B cell (primary cell): ENCODE data around the gene MGAT4C. TPM values are rescaled to one million over a fixed set of nuclear protein-coding genes. Genes with fewer than 3 reads are reported as not detected.

Source experiments
- ATAC-seq: fragments of 200-7000 bp; cut with Tn5 transposase; one replicate; pipeline ENCODE4 v1.10.0; 2021; ENCODE audit warnings: low read depth, mild to moderate bottlenecking, moderate number of reproducible peaks, moderate library complexity
- CTCF ChIA-PET: fragments of 350-600 bp; sonication (Branson Sonifier 250); formaldehyde crosslinking; loops from one replicate; lab custom pipeline; 2021; ENCODE audit warnings: antibody characterized with exemption, inconsistent platforms; lab: Charles Lee
- POLR2A ChIA-PET: fragments of 350-600 bp; sonication (Branson Sonifier 250); formaldehyde crosslinking; loops from one replicate; lab custom pipeline; 2021; ENCODE audit warnings: antibody characterized with exemption; lab: Charles Lee
- DNase-seq: peaks from one replicate; pipeline ENCODE4 v3.0.0; 2013
- H2AFZ ChIP-seq: 2 replicates; pipeline ENCODE4 v1.6.1; 2012; ENCODE audit warnings: mild to moderate bottlenecking, low read depth, low read length; ENCODE audit not compliant: insufficient read depth, poor library complexity, severe bottlenecking
- H3K27ac ChIP-seq, 2 donors: 1 replicate in 1 of 2; 2 replicates in 1 of 2; pipeline ENCODE4 v1.5.1; 2012 to 2013; ENCODE audit warnings: low read length in 2 of 2, mild to moderate bottlenecking in 2 of 2, moderate library complexity in 1 of 2
- H3K27me3 ChIP-seq, 4 experiments: fragments of 200-600 bp in 1 of 4; sonication (generic) in 1 of 4; replicated peaks in 1 of 4; 1 replicate in 2 of 4; 2 replicates in 2 of 4; pipeline versions ENCODE4 v1.6.1 to v1.7.0; 2013 to 2016; ENCODE audit warnings: low read length in 3 of 4, mild to moderate bottlenecking in 2 of 4, mixed read lengths in 1 of 4, moderate library complexity in 1 of 4; ENCODE audit not compliant: insufficient read depth in 4 of 4, control insufficient read depth in 3 of 4; ENCODE audit errors: control extremely low read depth in 1 of 4
- H3K36me3 ChIP-seq, 2 experiments: replicated peaks in 1 of 2; 1 replicate in 1 of 2; 2 replicates in 1 of 2; pipeline versions ENCODE4 v1.6.1 to v1.7.1; 2013; ENCODE audit warnings: low read length in 1 of 2; ENCODE audit not compliant: insufficient read depth in 2 of 2, control insufficient read depth in 1 of 2; ENCODE audit errors: control extremely low read depth in 1 of 2, extremely low read depth in 1 of 2
- H3K4me1 ChIP-seq, 2 donors: fragments of 200-600 bp in 1 of 2; sonication (generic) in 1 of 2; 1 replicate in 1 of 2; 2 replicates in 1 of 2; pipeline versions ENCODE4 v1.5.1 to v1.6.1; 2013 to 2017; ENCODE audit warnings: low read length in 2 of 2; ENCODE audit not compliant: control insufficient read depth in 2 of 2, insufficient read depth in 2 of 2
- H3K4me2 ChIP-seq: replicated peaks from 2 replicates; pipeline ENCODE3; 2012; ENCODE audit warnings: mild to moderate bottlenecking, low read depth, low read length; ENCODE audit not compliant: poor library complexity, severe bottlenecking
- H3K4me3 ChIP-seq, 5 experiments: fragments of 200-600 bp in 1 of 5; sonication (generic) in 1 of 5; 1 replicate in 3 of 5; 2 replicates in 2 of 5; pipeline versions ENCODE4 v1.5.1 to v1.7.0; 2011 to 2016; ENCODE audit warnings: low read length in 4 of 5, mild to moderate bottlenecking in 4 of 5, low read depth in 2 of 5, control low read depth in 1 of 5, moderate library complexity in 1 of 5; ENCODE audit not compliant: insufficient read depth in 1 of 5; ENCODE audit errors: control extremely low read depth in 1 of 5, extremely low read depth in 1 of 5
- H3K79me2 ChIP-seq: fragments of 200-600 bp; sonication (generic); one replicate; pipeline ENCODE4 v1.6.0; 2016; ENCODE audit warnings: low read length; ENCODE audit not compliant: control insufficient read depth, insufficient read depth
- H3K9ac ChIP-seq: fragments of 200-600 bp; sonication (generic); 2 replicates; pipeline ENCODE4 v1.6.1; 2017; ENCODE audit warnings: mild to moderate bottlenecking, low read length, moderate library complexity
- H3K9me3 ChIP-seq, 3 donors: one replicate each; pipeline versions ENCODE4 v1.6.1 to v1.7.1; 2013; ENCODE audit warnings: low read length in 2 of 3; ENCODE audit not compliant: control insufficient read depth in 2 of 3, insufficient read depth in 1 of 3; ENCODE audit errors: control extremely low read depth in 1 of 3
- H4K20me1 ChIP-seq: 2 replicates; pipeline ENCODE4 v1.6.0; 2012; ENCODE audit warnings: mild to moderate bottlenecking, low read length; ENCODE audit not compliant: insufficient read depth, control insufficient read depth, poor library complexity, severe bottlenecking
- H3K27ac Mint-ChIP-seq: one replicate; pipeline ENCODE4 v1.8.0; 2021; ENCODE audit warnings: mixed read lengths
- H3K27me3 Mint-ChIP-seq: one replicate; pipeline ENCODE4 v1.8.0; 2021; ENCODE audit warnings: mixed read lengths
- H3K4me1 Mint-ChIP-seq: one replicate; pipeline ENCODE4 v1.8.0; 2021; ENCODE audit warnings: mixed read lengths
- H3K4me3 Mint-ChIP-seq: one replicate; pipeline ENCODE4 v1.8.0; 2021; ENCODE audit warnings: mixed read lengths
- H3K9me3 Mint-ChIP-seq: one replicate; pipeline ENCODE4 v1.8.0; 2022; ENCODE audit warnings: mixed read lengths; ENCODE audit not compliant: insufficient read depth
- CTCF ChIP-seq: fragments of 200-600 bp; IDR thresholded peaks from one replicate; pipeline ENCODE4 v1.8.0; 2022; ENCODE audit warnings: antibody characterized with exemption, mild to moderate bottlenecking
- EZH2 ChIP-seq: IDR thresholded peaks from 2 replicates; pipeline ENCODE4 v1.6.1; 2012; ENCODE audit warnings: borderline replicate concordance, low read depth, mild to moderate bottlenecking, moderate library complexity, low read length; ENCODE audit not compliant: insufficient read depth, poor library complexity, severe bottlenecking
- WGBS: methylation state at CpG from one replicate; pipeline ENCODE4 v1.1.5; 2013; ENCODE audit warnings: missing lambda C conversion rate; ENCODE audit not compliant: insufficient coverage; 5-methylcytosine and 5-hydroxymethylcytosine counted together
- intact Hi-C: fragments of 100-400 bp; cut with micrococcal nuclease; formaldehyde crosslinking; loops from one replicate; pipeline ENCODE4 v1.10.0; 2022
- polyA plus RNA-seq: library from polyadenylated mRNA; depleted of rRNA; stranded (reverse); fragments of >200 nt; gene quantifications from 2 replicates; pipeline ENCODE4 v1.2.3, GENCODE V29; 2012
- total RNA-seq, 2 donors: library from RNA; stranded (reverse); fragments of 120-200 nt in 1 of 2; gene quantifications; 1 replicate in 1 of 2; 2 replicates in 1 of 2; pipeline versions ENCODE4 v1.2.3 to v1.2.4, GENCODE V29; 2013 to 2022

MGAT4C gene
- total and polyA plus RNA-seq, 2 donors (not counting 1 experiment from before 2014, with no cell fraction given): not detected

- no peak overlapping the region for H3K9ac ChIP-seq
- ATAC-seq: no peak
- H3K27ac ChIP-seq: no peak overlapping the region
- WGBS: no CpG with 5 or more reads among the region's 3 CpGs
- no peak overlapping the region for H2AFZ ChIP-seq
- peaks cover 0 to 12% (median 0%) of the 10 kb centered on the region in 3 donors for H3K9me3 ChIP-seq
- H3K4me1 Mint-ChIP-seq: no peaks in the 10 kb centered on the region
- H3K4me2 ChIP-seq: no peak overlapping the region
- POLR2A ChIA-PET: no interaction called here
- no peak for DNase-seq
- H3K4me1 ChIP-seq: no peaks in the 10 kb centered on the region
- intact Hi-C loops: no loop called here
- no peak overlapping the region for H3K4me3 Mint-ChIP-seq
- no peaks in the 10 kb centered on the region for H3K36me3 ChIP-seq
- no peaks in the 10 kb centered on the region for H3K9me3 Mint-ChIP-seq
- TF ChIP-seq CTCF (no peak), EZH2 (no peak)
- CTCF ChIA-PET: no interaction called here
- no peak overlapping the region for H3K27ac Mint-ChIP-seq
- H3K4me3 ChIP-seq: no peak overlapping the region
- no peaks in the 10 kb centered on the region for H4K20me1 ChIP-seq
- H3K79me2 ChIP-seq: no peaks in the 10 kb centered on the region
- H3K27me3 Mint-ChIP-seq: no peaks in the 10 kb centered on the region
- no peaks in the 10 kb centered on the region for H3K27me3 ChIP-seq
These were observed 29.7 kb downstream of the MGAT4C start for GRCh38 chr12:86226481-86226880.

- no peaks in the 10 kb centered on the region for H4K20me1 ChIP-seq
- no peak overlapping the region for H3K4me2 ChIP-seq
- ATAC-seq (no peak), DNase-seq (no peak)
- POLR2A ChIA-PET: no interaction called here
- no peak overlapping the region for H3K27ac ChIP-seq
- H3K27ac Mint-ChIP-seq: no peak overlapping the region
- H3K9me3 ChIP-seq: peaks cover 0 to 1% (median 0%) of the 10 kb centered on the region in 3 donors
- no peak overlapping the region for H3K4me3 Mint-ChIP-seq
- H3K4me1 Mint-ChIP-seq: no peaks in the 10 kb centered on the region
- TF ChIP-seq EZH2 (no peak), CTCF (no peak)
- H3K4me3 ChIP-seq: no peak overlapping the region
- no peaks in the 10 kb centered on the region for H3K27me3 Mint-ChIP-seq
- intact Hi-C loops: no loop called here
- no peaks in the 10 kb centered on the region for H3K36me3 ChIP-seq
- peaks cover 7% of the 10 kb centered on the region for H3K9me3 Mint-ChIP-seq
- CTCF ChIA-PET: no interaction called here
- no peaks in the 10 kb centered on the region for H3K4me1 ChIP-seq
- H2AFZ ChIP-seq: no peak overlapping the region
- no peaks in the 10 kb centered on the region for H3K27me3 ChIP-seq
- H3K79me2 ChIP-seq: no peaks in the 10 kb centered on the region
- H3K9ac ChIP-seq: no peak overlapping the region
- no CpG with 5 or more reads among the region's 2 CpGs for WGBS
These were observed 39.6 kb downstream of the MGAT4C start for GRCh38 chr12:86216591-86216990.
